Panc1 (cell line): Measurements from ENCODE around the gene TPRG1L.

Experiments
- SIN3A ChIP-seq: IDR thresholded peaks from 2 replicates; pipeline ENCODE4 v1.6.1; 2012; ENCODE audit warnings: low read depth, mild to moderate bottlenecking, low read length, moderate library complexity, borderline replicate concordance; ENCODE audit not compliant: insufficient read depth
- TCF7L2 ChIP-seq: IDR thresholded peaks from 2 replicates; pipeline ENCODE4 v1.6.1; 2011; ENCODE audit warnings: mild to moderate bottlenecking, low read depth, low read length, inconsistent platforms

GRCh38 chr1:3641816-3642215 is 17.0 kb downstream of the TPRG1L start:
- TF ChIP-seq TCF7L2 (no peak), SIN3A (no peak)
